GM19099 (cell line): ENCODE data around the gene ZNF491.
A peak's percentile ranks its signal among the peaks of the same experiment; 100 is the strongest.

Experiments
- POLR2A ChIP-seq: IDR thresholded peaks from 3 replicates; pipeline ENCODE4 v1.6.1; 2011; ENCODE audit warnings: low read depth; ENCODE audit not compliant: insufficient read length; ENCODE audit errors: extremely low read depth

ZNF491 gene

DNA sequence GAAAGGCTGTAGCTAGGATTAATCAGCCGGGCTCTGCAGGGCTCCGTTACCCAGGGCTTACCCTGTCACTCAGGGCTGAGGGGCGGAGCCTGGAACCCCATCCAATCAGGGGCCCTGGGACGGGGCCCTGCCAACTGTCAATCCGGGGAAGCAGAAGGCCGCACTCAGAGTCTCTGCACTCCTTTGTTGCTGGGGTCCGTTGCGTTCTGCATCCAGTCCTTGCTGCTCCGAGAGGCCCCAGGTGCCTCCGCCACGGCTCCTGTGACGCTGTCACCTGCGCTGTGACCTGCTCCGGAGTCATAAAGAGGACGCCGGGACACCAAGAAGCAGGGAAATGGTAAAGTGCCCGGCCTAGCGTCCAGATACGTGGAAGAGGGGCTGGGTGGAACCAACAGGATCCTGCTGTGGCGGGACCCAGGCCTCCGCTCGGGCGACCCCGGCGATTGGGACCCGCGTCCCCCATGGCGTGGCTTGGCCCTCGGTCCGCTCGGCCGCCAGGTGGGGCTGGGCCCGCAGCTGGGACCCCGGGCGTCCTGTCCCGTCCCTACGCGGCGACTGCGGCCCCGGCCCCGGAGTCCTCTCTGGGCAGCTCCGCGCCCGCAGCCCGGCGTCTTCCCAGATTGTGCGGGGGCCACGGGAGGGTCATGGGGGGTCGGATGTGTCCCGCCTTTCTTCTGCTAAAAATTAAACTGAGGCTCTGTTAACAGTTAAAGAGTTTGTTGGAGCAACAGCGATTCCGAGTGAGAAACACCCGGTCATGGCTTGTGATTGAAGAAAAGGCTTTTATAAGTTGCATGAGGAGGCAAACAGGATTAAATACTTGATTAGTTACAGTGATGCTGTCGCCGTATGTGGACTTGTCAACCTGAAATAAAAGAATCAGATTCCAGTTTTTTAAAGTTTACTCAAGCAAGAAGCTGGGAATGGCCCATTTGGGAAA lies at the start of gene ZNF491:
ZNF491 (plus strand) TSS at position 133 of the 940 bp plus-strand sequence. CDS start 7,431 bp downstream, outside the sequence.
- peak; percentile 55 for TF ChIP-seq POLR2A

DNA sequence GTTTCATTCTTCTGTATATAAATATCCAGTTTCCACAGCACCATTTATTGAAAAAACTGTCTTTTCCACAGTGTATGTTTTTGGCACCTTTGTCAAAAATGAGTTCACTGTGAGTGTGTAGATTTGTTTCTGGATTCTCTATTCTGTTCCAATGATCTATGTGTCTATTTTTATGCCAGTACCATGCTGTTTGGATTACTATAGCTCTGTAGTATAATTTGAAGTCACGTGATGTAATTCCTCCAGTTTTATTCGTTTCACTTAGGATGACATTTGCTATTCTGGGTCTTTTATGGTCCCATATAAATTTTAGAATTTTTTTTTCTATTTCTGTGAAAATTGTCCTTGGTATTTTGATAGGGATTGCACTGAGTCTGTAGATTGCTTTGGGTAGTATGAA lies 48.6 kb upstream of the ZNF491 start:
- no peak for TF ChIP-seq POLR2A

DNA sequence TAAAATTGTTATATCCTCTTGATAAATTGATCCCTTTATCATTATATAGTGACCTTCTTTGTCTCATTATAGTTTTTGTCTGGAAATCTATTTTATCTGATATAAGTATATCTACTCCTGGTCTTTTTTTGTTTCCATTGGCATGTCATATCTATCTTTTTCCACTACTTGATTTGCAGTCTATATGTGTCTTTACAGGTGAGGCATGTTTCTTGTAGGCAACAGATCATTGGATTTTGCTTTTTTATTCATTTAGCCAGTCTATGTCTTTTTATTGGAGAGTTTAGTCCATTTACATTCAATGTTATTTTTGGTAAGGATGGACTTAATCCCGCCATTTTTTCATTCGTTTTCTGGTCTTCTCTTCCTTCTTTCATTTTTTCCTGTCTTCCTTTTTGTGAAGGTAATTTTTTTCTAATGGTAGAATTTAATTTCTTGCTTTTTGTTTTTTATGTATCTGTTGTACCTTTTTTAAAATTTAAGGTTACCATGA lies 46.0 kb upstream of the ZNF491 start:
- no peak for TF ChIP-seq POLR2A

DNA sequence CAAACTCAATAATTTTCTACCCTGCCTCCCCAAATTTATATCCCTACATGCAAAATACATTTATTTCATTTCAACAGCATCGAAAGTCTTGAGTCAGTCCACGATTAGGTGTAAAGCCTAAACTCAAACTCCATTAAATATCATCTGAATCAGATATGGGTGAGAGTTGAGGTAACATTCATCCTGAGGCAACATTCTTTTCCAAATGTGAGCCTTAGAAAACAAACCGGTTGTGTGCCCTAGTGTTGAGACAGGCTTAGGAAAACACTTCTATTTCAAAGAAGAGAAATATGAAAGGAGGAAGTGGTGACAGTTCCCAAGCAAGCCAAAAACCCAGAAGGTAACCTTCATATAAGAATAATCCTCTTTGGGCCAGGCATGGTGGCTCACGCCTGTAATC lies 43.7 kb upstream of the ZNF491 start:
- no peak for TF ChIP-seq POLR2A

DNA sequence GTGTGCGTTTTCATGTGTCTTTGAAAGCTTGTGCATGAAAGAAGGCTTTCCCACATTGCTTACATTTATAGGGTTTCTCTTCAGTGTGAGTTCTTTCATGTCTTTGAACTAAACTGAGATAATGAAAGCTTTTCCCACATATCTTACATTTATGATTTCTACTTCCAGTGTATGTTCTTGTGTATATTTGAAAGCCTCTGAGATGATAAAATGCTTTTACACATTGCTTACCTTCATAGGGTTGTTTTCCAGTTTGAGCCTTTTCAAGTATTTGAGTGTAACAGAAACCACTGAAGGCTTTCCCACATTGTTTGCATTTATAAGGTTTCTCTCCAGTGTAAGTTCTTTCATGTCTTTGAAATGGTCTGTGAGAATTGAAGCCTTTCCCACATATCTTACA lies 41.4 kb upstream of the ZNF491 start:
- TF ChIP-seq POLR2A: no peak

DNA sequence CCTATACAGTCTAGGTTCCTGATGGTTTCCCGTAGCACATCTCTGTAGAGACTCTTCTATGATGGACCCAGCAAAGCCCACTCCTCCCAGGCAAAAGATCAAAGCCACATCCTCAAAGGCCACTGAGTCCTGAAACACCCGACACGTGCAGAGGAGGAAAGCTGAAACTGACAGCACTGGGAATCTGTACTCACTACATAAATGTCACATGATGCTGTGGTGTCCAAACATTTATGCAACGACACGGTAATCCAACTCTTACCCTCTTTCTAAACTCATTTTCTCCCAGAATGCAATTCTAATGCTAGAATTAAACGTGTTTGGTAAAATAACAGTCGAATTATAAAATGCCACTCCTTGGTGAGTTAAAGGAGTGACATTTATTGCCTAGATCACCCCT lies 38.5 kb upstream of the ZNF491 start:
- no peak for TF ChIP-seq POLR2A

DNA sequence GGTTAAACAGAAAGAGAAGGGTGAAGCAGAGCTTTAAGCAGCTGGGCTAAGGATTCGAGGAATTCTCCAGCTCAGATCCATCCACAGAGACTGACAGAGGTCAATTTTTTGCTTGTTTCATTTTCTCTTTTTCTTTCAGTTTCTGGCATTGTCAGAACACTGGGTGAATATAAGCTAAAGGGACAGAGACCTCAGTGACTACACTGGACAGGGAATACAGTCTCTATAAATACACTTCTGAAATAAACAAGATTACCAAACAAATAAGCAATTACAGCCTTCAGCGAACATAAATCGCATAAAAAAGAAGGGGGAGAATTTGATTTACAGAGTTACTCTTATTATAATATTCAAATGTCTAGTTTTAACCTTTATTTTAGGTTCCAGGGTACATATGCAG lies 35.2 kb upstream of the ZNF491 start:
- TF ChIP-seq POLR2A: no peak

DNA sequence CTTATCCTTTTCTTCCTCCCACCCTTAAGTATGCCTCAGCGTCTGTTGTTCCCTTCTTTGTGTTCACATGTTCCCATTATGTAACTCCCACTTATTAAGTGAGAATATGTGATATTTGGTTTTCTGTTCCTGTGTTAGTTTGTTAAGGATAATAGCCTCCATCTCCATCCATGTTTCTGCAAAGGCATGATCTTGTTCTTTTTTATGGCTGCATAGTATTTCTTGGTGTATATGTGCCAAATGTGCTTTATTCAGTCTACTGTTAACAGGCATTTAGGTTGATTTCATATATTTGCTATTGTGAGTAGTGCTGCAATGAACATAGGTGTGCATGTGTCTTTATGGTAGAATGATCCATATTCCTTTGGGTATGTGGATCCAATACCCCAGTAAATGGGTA lies 34.7 kb upstream of the ZNF491 start:
- TF ChIP-seq POLR2A: no peak

DNA sequence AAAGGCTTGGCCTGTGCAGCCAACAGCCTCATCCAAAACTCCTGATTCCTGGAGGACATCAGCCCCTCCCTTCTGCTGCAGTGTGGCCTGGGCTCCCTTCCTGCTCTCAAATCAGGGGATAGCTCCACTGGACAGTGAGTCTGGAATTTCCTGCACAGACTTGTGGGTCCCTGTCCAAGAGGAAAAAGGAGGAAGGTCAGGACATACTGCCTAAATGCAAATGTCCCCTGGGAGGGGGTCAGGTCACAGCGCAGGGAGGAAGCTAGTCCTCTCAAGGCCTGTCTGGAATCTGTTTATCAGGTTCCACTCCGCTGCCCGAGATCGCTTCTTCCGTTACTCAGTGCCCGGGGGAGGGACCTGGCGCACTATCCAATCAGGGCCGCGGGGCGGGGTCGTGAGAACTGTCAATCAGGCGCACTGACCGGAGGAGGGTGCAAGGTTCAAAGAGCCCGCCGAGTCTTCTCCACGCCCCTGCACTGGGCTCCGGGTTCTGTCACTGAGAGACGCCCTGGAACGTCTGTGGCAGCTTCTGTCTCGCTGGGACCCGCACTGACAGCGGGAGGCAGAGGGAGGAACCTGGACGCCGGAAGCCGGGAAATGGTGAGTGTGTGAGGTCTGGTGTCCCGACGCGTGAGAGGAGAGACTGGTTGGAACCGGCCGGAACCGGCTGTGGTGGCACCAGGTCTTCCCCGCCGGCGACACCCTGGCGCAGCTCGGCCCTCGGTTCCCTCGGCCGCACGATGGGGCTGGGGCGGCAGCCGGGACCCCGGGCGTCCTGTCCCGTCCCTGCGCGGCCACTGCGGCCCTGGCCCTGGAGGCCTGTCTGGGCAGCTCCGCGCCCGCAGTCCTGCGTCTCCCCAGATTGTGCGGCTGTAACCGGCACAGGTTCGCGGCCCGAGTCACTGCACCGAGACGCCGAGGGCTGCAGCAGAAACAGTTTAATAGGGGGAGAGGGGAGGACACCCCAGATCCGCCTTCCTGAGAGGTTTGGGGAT lies 31.4 kb upstream of the ZNF491 start, which contains the start of gene ZNF441:
ZNF441 (plus strand) TSS at position 404 of the 995 bp plus-strand sequence; CDS start at position 598, 194 bp downstream.
- peak; percentile 80 for TF ChIP-seq POLR2A

DNA sequence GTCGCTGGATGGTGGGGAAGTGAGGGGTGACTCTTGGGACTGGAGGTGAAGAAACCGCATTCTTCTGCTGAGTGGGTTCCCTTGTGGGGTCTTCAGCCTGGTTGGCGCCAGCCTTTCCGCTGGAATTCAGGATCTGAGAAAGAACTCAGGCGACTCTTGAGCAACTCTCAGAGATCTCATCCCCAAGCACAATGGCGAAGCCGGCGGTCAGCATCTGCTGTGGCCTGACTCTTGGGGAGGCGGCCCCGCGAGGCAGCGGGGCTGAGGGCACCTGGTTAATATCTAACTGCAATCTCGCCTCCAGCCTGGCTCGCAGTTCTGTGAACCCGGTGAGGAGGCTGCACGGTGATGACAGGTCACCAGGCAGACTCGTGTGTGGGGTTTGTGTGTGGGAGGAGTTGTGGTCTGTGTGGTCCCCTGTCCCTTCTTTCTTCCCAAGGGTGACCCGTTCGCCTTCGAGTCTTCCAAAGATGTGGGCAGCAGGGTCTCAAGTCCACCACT lies 30.6 kb upstream of the ZNF491 start:
- no peak for TF ChIP-seq POLR2A

DNA sequence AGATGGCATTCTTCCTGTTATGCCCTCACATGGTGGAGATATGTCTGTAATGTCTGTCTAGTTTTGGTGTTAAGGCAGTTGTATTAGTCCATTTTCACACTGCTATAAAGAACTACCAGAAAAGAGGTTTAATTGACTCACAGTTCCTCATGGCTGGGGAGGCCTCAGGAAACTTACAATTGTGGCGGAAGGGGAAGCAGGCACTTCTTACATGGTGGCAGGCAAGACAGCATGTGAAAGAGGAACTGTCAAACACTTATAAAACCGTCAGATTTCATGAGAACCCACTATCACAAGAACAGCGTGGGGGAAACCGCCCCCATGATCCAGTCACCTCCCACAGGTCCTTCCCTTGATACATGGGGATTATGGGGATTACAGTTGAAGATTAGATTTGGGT lies 28.3 kb upstream of the ZNF491 start:
- no peak for TF ChIP-seq POLR2A

DNA sequence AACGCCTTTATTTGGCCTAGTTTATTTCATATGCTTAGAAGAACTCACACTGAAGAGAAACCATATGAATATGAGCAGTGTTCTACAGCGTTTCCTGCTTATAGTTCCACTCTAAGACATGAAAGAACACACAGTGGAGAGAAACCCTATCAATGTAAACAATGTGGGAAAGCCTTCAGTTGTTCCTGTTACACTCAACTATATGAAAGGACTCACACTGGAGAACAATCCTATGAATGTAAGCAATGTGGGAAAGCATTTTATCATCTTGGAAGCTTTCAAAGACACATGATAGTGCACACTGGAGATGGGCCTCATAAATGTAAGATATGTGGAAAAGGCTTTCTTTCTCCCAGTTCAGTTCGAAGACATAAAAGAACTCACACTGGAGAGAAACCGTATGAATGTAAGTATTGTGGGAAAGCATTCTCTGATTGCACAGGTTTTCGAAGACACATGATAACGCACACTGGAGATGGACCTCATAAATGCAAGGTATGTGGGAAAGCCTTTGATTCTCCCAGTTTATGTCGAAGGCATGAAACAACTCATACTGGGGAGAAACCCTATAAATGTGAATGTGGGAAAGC lies 17.8 kb upstream of the ZNF491 start:
- no peak for TF ChIP-seq POLR2A

DNA sequence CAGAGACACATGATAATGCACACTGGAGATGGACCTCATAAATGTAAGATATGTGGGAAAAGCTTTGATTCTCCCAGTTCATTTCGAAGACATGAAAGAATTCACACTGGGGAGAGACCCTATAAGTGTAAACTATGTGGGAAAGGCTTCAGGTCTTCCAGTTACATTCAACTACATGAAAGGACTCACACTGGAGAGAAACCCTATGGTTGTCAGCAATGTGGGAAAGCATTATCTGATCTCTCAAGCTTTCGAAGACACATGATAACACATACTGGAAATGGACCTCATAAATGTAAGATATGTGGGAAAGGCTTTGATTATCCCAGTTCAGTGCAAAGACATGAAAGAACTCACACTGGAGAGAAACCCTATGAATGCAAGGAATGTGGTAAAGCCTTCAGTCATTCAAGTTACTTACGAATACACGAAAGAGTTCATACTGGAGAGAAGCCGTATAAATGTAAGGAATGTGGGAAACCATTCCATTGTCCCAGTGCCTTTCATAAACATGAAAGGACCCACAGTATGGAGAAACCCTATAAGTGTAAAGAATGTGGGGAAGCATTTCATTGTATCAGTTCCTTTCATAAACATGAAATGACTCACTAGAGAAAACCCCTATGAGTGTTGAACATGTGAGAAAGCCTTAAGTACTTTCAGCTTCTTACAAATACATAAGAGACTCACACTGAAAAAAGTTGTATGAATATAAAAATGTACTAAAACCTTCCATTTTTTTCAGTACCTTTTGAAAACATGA lies 16.8 kb upstream of the ZNF491 start:
- TF ChIP-seq POLR2A: no peak

DNA sequence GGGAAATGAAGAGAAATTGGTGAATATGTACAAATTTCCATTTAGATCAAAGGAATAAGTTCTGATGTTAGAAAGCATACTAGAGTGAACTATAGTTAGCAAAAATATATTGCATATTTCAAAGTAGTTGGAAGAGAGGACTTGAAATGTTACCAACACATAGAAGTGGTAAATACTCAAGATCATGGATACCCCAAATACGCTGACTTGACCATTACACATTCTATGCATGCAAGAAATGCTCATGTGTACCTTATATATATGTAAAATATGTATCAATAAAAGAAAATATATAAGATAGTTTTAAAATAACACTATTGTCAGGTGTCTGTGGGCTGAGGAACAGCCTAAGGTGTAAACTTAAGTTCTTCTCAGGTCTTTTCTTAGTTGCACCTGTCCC lies 14.6 kb upstream of the ZNF491 start:
- TF ChIP-seq POLR2A: no peak
